GM12864 (cell line): ENCODE data around the gene DUSP22.
A peak's percentile ranks its signal among the peaks of the same experiment; 100 is the strongest.
"Not testable (repeated sequence)": the region's sequence is repeated elsewhere in the genome, so short reads cannot be mapped to it uniquely, and the experiment has no call there.

Experiments
- DNase-seq: peaks from one replicate; pipeline ENCODE4 v3.0.0-alpha.2; 2011; ENCODE audit warnings: low read depth
- H3K4me3 ChIP-seq: 2 replicates; pipeline ENCODE4 v1.5.1; 2011; ENCODE audit warnings: mild to moderate bottlenecking, low read depth, low read length, control low read depth
- CTCF ChIP-seq: IDR thresholded peaks from 2 replicates; pipeline ENCODE4 v1.5.1; 2011; ENCODE audit warnings: low read depth, mild to moderate bottlenecking, moderate library complexity, low read length, control low read depth, inconsistent platforms; ENCODE audit errors: missing control alignments

DUSP22 gene

GRCh38 chr6:291697-292505, at the start of gene DUSP22:
TSS of gene DUSP22 (plus strand) at chr6:292487. CDS start at chr6:292540, 53 bp downstream.
- TF ChIP-seq CTCF, result no peak
- H3K4me3 ChIP-seq, result peak within 1 kb of the TSS; percentile 63
- DNase-seq, result peak; percentile 67

GRCh38 chr6:246352-246751, 45.9 kb upstream of the DUSP22 start:
- H3K4me3 ChIP-seq, result no peak overlapping the region
- DNase-seq, result no peak
- no peak for TF ChIP-seq CTCF

- no peak for TF ChIP-seq CTCF
- no peak overlapping the region for H3K4me3 ChIP-seq
- no peak for DNase-seq
Observed at GRCh38 chr6:247351-247750, 44.9 kb upstream of the DUSP22 start.

GRCh38 chr6:248046-248445, 44.2 kb upstream of the DUSP22 start:
- DNase-seq, result not testable (repeated sequence)

GRCh38 chr6:250676-251075, 41.6 kb upstream of the DUSP22 start:
- H3K4me3 ChIP-seq, result no peak overlapping the region
- DNase-seq, result no peak
- TF ChIP-seq CTCF, result no peak

More at GRCh38 chr6:248046-248445, 44.2 kb upstream of the DUSP22 start:
- H3K4me3 ChIP-seq, result not testable (repeated sequence)

GRCh38 chr6:251920-252319, 40.4 kb upstream of the DUSP22 start:
- H3K4me3 ChIP-seq, result no peak overlapping the region
- TF ChIP-seq CTCF, result no peak
- DNase-seq, result no peak

- no peak overlapping the region; the same call in 1 of the 2 replicates for H3K4me3 ChIP-seq
- no peak for DNase-seq
- no peak for TF ChIP-seq CTCF
Observed at GRCh38 chr6:252775-253535, 39.3 kb upstream of the DUSP22 start.
